Measurements from ENCODE around the gene EFHD2. TPM values are rescaled to one million over a fixed set of nuclear protein-coding genes. Genes with fewer than 3 reads are reported as not detected.

EFHD2 gene
- total RNA-seq, 1 donor from 2014 or later = 19.5 TPM

GRCh38 chr1:15412175-15412800 lies 2.6 kb downstream of the EFHD2 start:
- no peak for TF ChIP-seq CTCF (conservative IDR thresholded peaks at IDR 0.05)
- Mint-ChIP-seq H3K4me1 (ENCODE audit: unreplicated experiment) (peaks cover 24% of the 10 kb centered on the region), H3K27ac (no peak overlapping the region), H3K27me3 (peaks cover 22% of the 10 kb centered on the region), H3K36me3 (no peaks in the 10 kb centered on the region), H3K4me3 (peak overlapping the region; percentile 76), H3K9me3 (no peaks in the 10 kb centered on the region)
- DNase-seq (ENCODE audit: extremely low spot score, unreplicated experiment) = no peak

DNA sequence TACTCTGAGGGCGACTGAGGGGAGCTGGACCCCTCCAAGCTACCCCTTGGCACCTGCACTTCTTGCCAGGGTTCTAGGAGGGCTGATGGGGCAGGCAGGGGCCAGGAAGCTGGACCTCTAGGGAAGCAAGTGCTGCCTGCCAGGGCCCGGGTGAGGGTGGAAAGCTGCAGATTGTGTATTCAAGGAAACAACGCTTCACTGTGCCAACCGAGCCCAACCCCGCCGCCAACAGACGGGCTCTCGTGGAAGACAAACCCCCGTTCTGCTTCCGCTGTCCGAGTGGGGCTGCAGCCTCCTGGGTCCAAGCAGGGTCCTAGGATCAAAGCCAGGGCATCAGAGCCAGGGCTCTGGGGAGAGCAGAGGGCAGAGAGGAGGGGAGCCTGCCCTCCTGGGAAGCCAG lies 3.2 kb downstream of the EFHD2 start:
- no peak for TF ChIP-seq CTCF (conservative IDR thresholded peaks at IDR 0.05)
- DNase-seq (ENCODE audit: extremely low spot score, unreplicated experiment) = no peak
- H3K4me3 Mint-ChIP-seq = peak overlapping the region; percentile 76
- H3K27me3 Mint-ChIP-seq = peaks cover 17% of the 10 kb centered on the region
- no peak overlapping the region for H3K27ac Mint-ChIP-seq
- no peaks in the 10 kb centered on the region for H3K9me3 Mint-ChIP-seq
- H3K36me3 Mint-ChIP-seq = no peaks in the 10 kb centered on the region
- peaks cover 25% of the 10 kb centered on the region for H3K4me1 Mint-ChIP-seq (ENCODE audit: unreplicated experiment)

- no peaks in the 10 kb centered on the region for H3K36me3 Mint-ChIP-seq
- H3K4me1 Mint-ChIP-seq (ENCODE audit: unreplicated experiment) = peaks cover 22% of the 10 kb centered on the region
- no peak overlapping the region for H3K4me3 Mint-ChIP-seq
- H3K9me3 Mint-ChIP-seq = no peaks in the 10 kb centered on the region
- H3K27me3 Mint-ChIP-seq = peaks cover 12% of the 10 kb centered on the region
- DNase-seq (ENCODE audit: extremely low spot score, unreplicated experiment) = no peak
- no peak for TF ChIP-seq CTCF (conservative IDR thresholded peaks at IDR 0.05)
- no peak overlapping the region for H3K27ac Mint-ChIP-seq
These were observed 4.1 kb downstream of the EFHD2 start for GRCh38 chr1:15413563-15414444.

- no peak overlapping the region for H3K4me3 Mint-ChIP-seq
- TF ChIP-seq CTCF (conservative IDR thresholded peaks at IDR 0.05) = no peak
- peaks cover 7% of the 10 kb centered on the region for H3K27me3 Mint-ChIP-seq
- no peaks in the 10 kb centered on the region for H3K36me3 Mint-ChIP-seq
- H3K9me3 Mint-ChIP-seq = no peaks in the 10 kb centered on the region
- H3K27ac Mint-ChIP-seq = no peak overlapping the region
- DNase-seq (ENCODE audit: extremely low spot score, unreplicated experiment) = no peak
- peaks cover 22% of the 10 kb centered on the region for H3K4me1 Mint-ChIP-seq (ENCODE audit: unreplicated experiment)
These were observed 4.8 kb downstream of the EFHD2 start for GRCh38 chr1:15414445-15414983.

- Mint-ChIP-seq H3K27me3 (peaks cover 5% of the 10 kb centered on the region), H3K4me1 (ENCODE audit: unreplicated experiment) (peaks cover 13% of the 10 kb centered on the region), H3K9me3 (no peaks in the 10 kb centered on the region), H3K4me3 (no peak overlapping the region), H3K36me3 (no peaks in the 10 kb centered on the region), H3K27ac (peak overlapping the region; percentile 51)
- TF ChIP-seq CTCF (conservative IDR thresholded peaks at IDR 0.05) = no peak
- no peak for DNase-seq (ENCODE audit: extremely low spot score, unreplicated experiment)
These were observed 7.6 kb downstream of the EFHD2 start for GRCh38 chr1:15417059-15417934.

All from type B pancreatic cell (in vitro differentiated cells).